ENCODE data around the gene ZNF138. TPM values are rescaled to one million over a fixed set of nuclear protein-coding genes. Genes with fewer than 3 reads are reported as not detected.

Gene ZNF138
- total RNA-seq, 1 donor from 2014 or later, result 19.1 TPM

DNA sequence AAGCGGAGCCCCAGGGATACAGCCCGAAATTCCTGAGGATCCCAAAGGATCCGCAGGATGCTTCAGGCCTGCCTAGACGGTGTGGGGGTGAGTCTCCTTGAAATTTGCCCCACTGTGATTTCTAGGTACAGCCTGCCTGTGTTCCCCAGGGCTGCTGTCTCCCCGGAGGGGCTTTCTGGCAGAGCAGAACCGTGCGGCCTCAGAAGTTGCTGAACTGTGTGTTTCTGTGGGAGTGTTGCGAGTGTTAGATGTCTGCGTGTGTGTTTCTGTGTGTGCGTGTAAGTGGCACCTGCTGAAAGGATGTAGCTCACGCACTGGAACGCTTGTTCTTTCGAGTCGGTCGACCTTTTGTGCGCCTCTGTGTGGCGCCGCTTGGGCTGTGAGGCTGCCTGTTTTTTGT, 81.0 kb downstream of the ZNF138 start:
- no peak for DNase-seq (ENCODE audit: low read depth)

DNA sequence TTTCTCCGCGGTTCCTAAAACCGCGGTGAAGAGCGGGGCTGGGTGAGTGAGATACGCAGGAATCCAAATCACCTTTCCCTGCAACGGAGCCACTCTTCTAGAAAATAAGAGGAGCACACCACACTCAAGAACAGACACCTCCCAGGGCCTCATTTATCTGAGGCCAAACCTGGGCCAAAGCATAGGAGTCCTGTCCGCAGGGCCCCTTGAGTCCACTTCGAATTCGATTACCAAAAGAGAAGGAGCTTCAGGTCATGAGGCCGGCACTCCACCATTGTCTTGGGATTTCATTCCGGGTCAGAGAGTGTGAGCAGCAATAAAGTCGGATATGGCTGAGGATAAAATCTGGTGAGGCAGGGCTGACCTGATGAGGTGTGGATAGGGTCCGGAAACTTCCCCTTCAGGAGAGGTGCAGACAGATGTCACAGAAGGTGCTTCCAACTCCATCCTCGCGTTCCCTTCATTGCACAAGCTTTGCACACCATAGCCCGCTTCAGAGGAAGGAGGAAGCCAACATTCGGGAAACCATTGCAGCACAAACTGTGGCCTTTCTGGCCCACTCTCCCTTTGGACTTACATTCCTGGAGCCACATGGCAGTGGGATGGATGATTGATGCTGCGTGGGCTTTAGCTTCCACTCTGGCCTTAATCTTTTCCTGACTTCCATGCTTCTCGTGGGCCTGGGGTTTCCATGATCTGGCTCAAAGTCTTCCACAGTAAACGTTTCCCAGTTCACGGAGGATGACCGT, 81.6 kb downstream of the ZNF138 start:
- DNase-seq (ENCODE audit: low read depth), result no peak

DNA sequence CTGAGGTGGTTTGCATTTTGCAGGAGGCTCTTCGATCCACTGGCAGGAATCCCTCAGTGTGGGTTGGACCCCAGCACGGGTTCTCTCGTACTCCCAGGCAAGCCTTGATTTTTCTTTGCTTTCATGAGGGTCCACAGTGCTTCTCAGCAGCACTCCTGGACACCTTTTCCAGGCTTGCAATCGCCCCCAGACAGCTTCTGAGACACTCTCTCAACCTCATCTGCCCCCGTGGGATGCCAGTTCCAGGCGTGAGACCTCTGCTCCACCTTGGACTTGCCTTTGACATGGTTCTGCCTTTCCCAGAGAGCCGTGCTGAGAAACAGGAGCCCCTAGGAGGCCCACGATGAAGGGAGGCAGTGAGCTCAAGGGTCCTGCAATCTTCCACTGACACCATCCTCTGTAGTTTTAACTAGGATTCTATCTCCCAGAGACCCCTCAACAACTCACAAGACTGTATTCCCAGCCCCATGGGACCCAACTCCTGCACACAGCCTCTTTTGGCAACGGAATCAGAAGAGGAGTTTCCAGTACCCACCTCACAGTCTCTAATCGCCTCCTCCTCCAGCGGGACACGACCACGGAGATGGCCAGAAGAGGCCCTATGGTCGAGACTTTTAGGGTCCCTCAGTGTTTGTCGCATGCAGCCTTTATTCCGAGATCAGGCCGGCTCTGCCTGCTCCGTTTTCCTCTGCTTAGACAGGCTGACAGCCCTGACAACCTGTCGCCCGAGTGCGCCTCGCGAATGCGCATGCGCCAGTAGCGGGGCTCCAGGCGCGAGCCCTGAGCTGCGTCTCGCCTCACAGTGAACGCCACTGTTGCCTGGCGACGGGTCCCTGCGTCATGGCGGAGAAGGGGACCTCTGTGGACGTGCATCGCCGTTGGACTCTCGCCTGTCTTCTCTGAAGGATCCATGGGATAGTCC, 82.8 kb downstream of the ZNF138 start:
- DNase-seq (ENCODE audit: low read depth), result peak; percentile 32

DNA sequence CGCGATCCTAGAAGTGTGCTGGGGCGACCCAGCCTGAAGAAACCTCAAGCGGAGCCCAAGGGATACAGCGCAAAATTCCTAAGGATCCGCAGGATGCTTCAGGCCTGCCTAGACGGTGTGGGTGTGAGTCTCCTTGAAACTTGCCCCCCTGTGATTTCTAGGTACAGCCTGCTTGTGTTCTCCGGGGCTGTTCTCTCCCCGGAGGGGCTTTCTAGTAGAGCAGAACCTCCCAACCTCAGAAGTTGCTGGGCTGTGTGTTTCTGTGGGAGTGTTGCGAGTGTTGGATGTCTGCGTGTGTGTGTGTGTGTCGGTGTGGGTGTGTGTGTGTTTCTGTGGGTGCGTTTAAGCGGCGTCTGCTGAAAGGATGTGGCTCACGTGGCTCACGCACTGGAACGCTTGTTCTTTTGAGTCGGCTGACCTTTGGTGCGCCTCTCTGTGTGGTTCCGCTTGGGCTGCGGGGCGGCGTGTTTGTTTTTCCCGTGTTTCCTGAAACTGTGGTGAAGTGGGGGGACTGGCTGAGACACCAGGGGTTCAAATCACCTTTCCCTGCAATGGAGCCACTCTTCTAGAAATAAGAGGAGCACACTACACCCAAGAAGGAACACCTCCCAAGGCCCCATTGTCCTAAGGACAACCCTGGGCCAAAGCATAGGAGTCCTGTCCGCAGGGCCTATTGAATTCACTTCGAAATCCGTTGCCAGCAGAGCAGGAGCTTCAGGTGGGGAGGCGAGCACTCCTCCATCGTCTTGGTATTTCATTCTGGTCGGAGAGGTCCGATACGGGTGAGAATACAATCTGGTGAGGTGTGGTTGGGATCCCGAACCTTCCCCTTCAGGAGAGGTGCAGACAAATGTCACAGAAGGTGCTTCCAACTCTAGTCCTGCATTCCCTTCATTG, 83.7 kb downstream of the ZNF138 start:
- DNase-seq (ENCODE audit: low read depth), result no peak

DNA sequence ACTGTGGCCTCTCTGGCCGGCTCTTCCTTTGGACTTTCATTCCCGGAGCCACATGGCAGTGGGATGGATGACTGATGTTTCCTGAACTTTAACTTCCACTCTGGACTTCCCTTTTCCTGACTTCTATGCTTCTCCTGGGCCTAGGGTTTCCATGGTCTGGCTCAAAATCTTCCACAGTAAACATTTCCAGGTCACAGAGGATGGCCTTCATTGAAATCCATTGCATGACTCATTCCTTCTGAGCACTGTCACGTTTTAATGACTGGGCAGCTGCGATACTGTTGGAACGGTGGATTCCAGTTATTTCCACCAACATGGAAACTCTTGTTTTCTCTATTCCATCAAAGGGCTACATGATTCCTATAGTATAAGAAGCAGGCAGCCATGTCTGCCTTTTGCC, 84.5 kb downstream of the ZNF138 start:
- DNase-seq (ENCODE audit: low read depth), result peak; percentile 30

DNA sequence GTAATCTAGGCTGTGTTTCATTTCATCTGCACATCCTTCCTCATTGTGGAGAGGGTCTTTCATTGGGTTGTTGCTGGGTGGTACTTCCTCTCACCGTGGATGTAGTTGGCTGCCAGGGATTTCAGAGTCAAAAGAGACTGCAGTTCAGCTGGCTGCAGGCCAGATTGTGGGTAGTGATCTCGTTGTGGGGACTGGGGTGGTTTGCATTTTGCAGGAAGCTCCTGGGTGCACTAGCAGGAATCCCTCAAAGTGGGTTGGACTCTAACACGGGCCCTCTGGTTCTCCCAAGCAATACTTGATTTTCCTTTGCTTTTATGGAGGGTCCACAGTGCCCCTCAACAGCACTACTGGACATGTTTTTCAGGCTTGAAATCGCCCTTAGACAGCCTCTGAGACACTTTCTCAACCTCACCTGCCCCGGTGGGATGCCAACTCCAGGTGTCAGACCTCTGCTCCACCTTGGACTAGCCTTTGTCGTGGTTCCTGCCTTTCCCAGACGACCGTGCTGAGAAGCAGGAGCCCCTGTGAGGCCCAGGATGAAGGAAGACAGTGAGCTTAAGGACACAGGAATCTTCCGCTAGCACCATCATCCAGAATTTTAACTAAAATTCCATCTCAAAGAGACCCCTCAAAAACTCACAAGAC, 85.0 kb downstream of the ZNF138 start:
- DNase-seq (ENCODE audit: low read depth), result no peak

DNA sequence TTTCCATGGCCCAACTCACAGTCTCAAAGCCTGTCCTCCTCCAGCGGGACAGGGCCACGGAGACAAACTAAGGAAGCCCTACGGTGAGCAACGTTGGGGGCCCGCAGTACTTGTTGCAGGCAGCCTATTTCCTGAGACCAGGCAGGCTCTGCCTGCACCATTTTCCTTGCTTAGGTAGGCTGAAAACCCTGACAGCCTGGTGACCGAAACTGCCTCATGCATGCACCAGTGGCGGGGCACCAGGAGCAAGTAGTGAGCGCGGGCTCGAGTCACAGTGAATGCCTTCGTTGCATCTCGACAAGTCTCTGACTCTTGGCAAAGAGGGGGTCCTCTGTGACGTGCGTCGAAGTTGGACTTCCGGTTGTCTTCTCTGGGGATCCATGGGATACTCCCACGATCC, 85.6 kb downstream of the ZNF138 start:
- no peak for DNase-seq (ENCODE audit: low read depth)

DNA sequence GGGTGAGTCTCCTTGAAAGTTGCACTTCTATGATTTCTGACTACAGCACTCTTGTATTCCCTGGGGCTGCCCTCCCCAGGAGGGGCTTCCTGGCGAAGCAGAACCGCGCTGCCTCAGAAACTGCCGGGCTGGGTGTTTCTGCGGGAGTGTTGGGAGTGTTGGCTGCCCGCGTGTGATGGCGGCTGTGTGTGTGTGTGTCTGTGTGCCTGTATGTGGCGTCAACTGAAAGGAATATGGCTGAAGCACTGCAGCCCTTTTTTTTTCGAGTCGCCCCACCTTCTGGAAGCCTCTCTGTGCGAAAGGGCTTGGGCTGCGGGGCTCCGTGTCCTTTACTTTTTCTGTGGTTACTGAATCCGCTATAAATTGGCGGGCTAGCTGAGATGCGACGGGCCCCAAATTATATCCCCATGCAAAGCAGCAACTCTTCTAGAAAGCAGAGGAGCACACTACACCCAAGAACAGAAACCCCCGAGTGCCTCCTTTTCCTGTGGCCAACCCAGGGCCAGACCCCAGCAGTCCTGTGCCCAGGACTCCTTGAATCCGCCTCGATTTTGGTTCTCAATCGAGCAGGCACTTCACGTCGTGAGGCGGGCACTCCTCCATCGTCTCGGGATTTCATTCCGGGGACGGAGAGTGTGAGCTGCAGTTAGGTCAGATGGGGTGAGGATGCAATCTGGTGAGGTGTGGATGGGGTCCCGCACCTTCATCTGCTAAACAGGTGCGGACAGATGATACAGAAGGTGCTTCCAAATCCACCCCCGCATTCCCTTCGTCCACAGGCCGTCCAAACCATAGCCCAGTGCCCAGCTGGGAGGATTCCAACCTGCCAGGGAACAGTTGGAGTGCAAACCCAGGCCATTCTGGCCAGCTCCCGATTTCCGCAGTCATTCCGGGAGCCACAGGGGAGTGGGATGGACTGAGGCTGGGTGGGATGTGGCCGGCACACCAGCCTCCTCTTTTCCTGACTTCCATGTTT, 86.4 kb downstream of the ZNF138 start:
- DNase-seq (ENCODE audit: low read depth), result no peak

DNA sequence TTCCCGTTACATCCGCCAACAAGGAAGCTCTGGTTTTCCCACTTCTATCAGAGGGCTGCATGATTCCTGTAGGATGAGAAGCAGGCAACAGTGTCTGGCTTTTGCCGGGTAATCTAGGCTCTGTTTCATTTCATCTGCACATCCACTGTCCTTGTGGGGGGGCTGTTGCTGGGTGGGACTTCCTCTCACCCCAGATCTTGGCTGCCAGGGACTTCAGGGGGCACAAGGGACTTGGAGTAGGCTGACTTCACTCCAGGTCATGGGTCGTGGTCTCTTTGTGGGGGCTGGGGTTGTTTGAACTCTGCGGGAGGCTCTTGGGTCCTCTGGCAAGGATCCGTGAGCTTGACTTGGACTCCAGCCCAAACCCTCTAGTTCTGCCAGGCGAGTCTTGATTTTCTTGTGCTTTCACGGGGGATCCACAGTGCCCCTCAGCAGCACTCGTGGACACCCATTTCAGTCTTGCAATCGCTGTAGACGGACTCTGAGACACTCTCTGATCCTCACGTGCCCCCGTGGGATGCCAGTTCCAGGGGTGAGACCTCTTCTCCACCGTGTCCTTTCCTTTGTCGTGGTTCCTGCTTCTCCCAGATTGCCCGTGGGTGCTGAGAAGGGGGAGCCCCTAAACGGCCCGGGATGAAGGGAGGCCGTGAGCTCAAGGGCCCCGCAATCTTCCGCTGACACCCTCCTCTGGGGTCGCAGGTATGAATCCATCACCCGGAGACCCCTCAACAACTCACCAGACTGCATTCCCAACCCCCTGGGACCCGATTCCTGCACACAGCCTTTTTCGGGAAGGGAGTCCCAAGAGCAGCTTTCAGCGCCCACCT, 87.4 kb downstream of the ZNF138 start:
- no peak for DNase-seq (ENCODE audit: low read depth)

DNA sequence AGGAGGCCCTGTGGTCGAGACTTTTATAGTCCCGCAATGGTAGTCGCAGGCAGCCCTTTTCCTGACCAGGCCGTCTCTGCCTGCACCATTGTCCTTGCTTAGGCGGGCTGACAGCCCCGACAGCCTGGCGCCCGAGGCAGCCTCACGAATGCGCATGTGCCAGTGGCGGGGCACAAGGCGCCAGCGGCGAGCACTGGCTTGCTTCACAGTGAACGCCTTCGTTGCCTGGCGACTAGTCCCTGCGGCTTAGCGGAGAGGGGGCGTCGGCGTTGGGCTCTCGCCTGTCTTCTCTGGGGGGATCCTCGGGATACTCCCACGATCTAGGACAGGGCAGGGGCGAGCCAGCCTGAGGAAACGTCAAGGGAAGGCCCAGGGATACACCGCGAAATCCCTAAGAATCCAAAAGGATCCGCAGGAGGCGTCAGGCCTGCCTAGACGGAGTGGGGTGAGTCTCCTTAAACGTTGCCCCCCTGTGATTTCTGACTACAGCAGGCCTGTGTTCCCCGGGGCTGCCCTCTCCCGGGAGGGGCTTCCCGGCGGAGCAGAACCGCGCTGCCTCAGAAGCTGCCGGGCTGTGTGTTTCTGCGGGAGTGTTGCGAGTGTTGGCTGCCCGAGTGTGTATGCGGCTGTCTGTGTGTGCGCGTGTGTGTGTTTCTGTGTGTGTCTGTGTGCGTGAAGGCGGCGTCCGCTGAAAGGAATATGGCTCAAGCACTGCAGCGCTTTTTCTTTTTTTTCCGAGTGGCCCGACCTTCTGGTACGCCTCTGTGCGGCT, 88.3 kb downstream of the ZNF138 start:
- DNase-seq (ENCODE audit: low read depth), result no peak

Other genes starting within 250 kb of the ZNF138 start
- gene ZNF680, start 231.4 kb upstream of the ZNF138 start, total RNA-seq, result 40.6 and 44.6 TPM in 2 replicates
- gene ZNF107, start 128.3 kb upstream of the ZNF138 start, total RNA-seq, result 6.6 and 7.4 TPM in 2 replicates
- 3.9 and 5.1 TPM in 2 replicates for gene ZNF273, start 108.8 kb downstream of the ZNF138 start, total RNA-seq
- 12.9 and 13.5 TPM in 2 replicates for gene ZNF117, start 196.6 kb downstream of the ZNF138 start, total RNA-seq
- gene ERV3-1, start 212.3 kb downstream of the ZNF138 start, total RNA-seq, result 24.6 and 27.8 TPM in 2 replicates

Measured in myocyte (in vitro differentiated cells).